ENCODE measurements around the gene TTF2. TPM values are rescaled to one million over a fixed set of nuclear protein-coding genes. Genes with fewer than 3 reads are reported as not detected.
A peak's percentile ranks its signal among the peaks of the same experiment; 100 is the strongest.

Gene TTF2
- total RNA-seq, 4 donors from 2014 or later = 6.6 to 12.8 (median 9.0) TPM

GRCh38 chr1:117124661-117125060 is 64.5 kb downstream of the TTF2 start:
- H3K27ac ChIP-seq (replicated peaks in 1 of 4) = no peak overlapping the region
- intact Hi-C loops (cut with DNase I) = loop anchor here (10.0 kb wide), 2 partner anchors 240 to 550 kb away; partner anchors contain the start of genes CD58 and MAN1A2
- no peaks in the 10 kb centered on the region for H3K27me3 ChIP-seq
- DNase-seq (ENCODE audit: extremely low spot score) = no peak
- TF ChIP-seq CTCF (IDR thresholded peaks at IDR 0.05) (no peak), POLR2AphosphoS5 (IDR thresholded peaks at IDR 0.05) (no peak), POLR2A (IDR thresholded peaks at IDR 0.05; ENCODE audit: low read depth) (no peak), EP300 (IDR thresholded peaks at IDR 0.05) (no peak)
- WGBS = 55% methylated on average over 1 of the region's 1 CpG
- H3K9me3 ChIP-seq = no peaks in the 10 kb centered on the region
- no peaks in the 10 kb centered on the region for H3K36me3 ChIP-seq
- peaks cover 15 to 21% (median 20%) of the 10 kb centered on the region in 4 donors for H3K4me1 ChIP-seq
- H3K4me3 ChIP-seq = no peak overlapping the region

DNA sequence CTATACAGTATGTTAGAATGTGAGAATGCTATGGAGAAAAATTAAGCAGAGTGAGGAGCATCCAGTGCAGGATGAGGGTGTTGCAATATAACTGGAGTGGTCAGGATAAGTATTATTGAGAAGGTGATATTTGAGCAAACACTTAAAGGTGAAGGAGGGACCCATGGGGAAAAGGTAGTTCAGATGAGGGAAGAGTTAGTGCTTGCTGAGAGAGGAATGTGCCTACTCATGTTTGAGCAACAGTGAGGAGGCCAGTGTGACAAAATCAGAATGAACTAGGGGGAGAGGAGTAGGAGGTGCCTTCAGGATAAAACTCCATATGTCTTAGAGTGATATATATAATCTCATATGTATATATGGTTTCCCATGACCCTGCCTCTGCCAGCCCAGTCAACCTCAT is 67.7 kb downstream of the TTF2 start:
- intact Hi-C loops (cut with DNase I) = loop anchor here (2.0 to 10.0 kb wide), 3 partner anchors 61 to 553 kb away; partner anchors contain the start of genes CD58 and MAN1A2
- Histone ChIP-seq H3K4me3 (no peak overlapping the region), H3K36me3 (no peaks in the 10 kb centered on the region), H3K4me1 (peaks cover 0 to 6% (median 1%) of the 10 kb centered on the region in 4 donors), H3K27me3 (no peaks in the 10 kb centered on the region), H3K27ac (replicated peaks in 1 of 4) (no peak overlapping the region), H3K9me3 (no peaks in the 10 kb centered on the region)
- TF ChIP-seq CTCF (IDR thresholded peaks at IDR 0.05) (no peak), POLR2AphosphoS5 (IDR thresholded peaks at IDR 0.05) (no peak), EP300 (IDR thresholded peaks at IDR 0.05) (no peak), POLR2A (IDR thresholded peaks at IDR 0.05; ENCODE audit: low read depth) (no peak)
- no peak for DNase-seq (ENCODE audit: extremely low spot score)

DNA sequence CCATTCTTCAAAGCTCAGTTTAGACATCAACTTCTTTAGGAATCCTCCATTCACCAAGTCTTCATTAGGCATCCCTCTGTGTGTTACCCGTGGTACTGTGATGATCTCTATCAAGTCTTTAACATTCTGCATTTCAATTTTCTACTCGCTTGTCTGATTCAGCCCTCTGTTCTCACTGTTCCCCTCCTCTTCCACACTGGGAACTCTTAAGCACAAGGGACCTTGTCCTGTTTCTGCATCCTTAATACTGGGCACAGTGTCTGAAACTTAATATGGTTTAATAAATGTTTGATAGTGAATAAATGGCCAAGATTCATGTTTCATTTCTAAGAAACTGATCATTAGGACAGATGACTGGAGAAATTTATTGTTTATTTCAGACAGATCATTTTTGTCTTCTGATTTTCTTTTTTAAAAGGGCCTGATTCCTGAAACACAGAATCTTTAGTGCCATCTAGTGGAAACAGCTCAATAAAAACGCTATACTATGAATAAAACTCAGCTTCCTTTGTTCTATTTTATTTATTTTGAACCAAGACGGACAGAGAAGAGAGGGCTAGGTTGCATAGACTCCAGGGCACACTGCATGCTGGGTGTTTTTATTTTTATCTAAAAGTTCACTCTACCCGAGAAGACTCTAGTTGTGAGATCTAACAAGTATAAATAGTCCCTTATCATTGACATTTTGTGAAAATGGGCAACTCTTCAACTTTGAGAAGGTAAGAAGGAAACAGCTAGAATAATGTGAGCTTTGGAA is 68.4 kb downstream of the TTF2 start:
- DNase-seq (ENCODE audit: extremely low spot score) = no peak
- intact Hi-C loops (cut with DNase I) = loop anchor here (2.0 to 10.0 kb wide), 3 partner anchors 62 to 554 kb away; partner anchors contain the start of genes CD58 and MAN1A2
- 25% methylated on average over 5 of the region's 5 CpGs for WGBS
- Histone ChIP-seq H3K4me3 (no peak overlapping the region), H3K27me3 (no peaks in the 10 kb centered on the region), H3K9me3 (no peaks in the 10 kb centered on the region), H3K36me3 (no peaks in the 10 kb centered on the region), H3K4me1 (peaks cover 0 to 6% (median 1%) of the 10 kb centered on the region in 4 donors), H3K27ac (replicated peaks in 1 of 4) (no peak overlapping the region)
- TF ChIP-seq CTCF (IDR thresholded peaks at IDR 0.05) = peak; percentile 51 to 58 (median 55)
- no peak for TF ChIP-seq POLR2AphosphoS5 (IDR thresholded peaks at IDR 0.05)

DNA sequence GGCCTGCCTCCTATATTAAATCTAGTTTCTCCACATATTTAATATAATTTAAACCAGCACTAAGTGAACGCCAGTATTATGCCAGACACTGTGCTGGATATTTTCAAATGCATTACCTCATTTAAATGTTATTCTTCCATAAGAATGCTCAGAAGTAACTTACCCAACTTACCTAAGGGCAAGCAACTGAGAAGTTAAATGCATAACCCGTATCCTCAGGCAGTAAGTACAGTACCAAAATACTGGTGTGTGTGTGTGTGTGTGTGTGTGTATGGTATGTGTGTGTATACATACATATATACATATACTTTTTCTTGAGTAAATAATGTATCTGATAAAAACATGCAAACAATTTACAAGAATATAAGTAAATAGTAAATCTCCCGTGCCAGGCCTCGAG is 70.4 kb downstream of the TTF2 start:
- intact Hi-C loops (cut with DNase I) = no loop called here

More for the DNA sequence above, 70.4 kb downstream of the TTF2 start:
- Histone ChIP-seq H3K4me1 (peaks cover 0 to 6% (median 1%) of the 10 kb centered on the region in 4 donors), H3K9me3 (no peaks in the 10 kb centered on the region), H3K36me3 (no peaks in the 10 kb centered on the region), H3K4me3 (no peak overlapping the region), H3K27me3 (no peaks in the 10 kb centered on the region), H3K27ac (replicated peaks in 1 of 4) (no peak overlapping the region)
- DNase-seq (ENCODE audit: extremely low spot score) = no peak
- 90% methylated on average over 4 of the region's 4 CpGs for WGBS
- no peak for TF ChIP-seq POLR2A (IDR thresholded peaks at IDR 0.05; ENCODE audit: low read depth)
- TF ChIP-seq EP300 (IDR thresholded peaks at IDR 0.05) = no peak
- TF ChIP-seq CTCF (IDR thresholded peaks at IDR 0.05) = no peak
- no peak for TF ChIP-seq POLR2AphosphoS5 (IDR thresholded peaks at IDR 0.05)
